HG03175 (cell line): ENCODE measurements around the gene TTLL12.

Source experiments
- ATAC-seq: cut with Tn5 transposase; IDR thresholded peaks from one replicate; pipeline ENCODE4 v1.9.1; 2021; ENCODE audit warnings: mild to moderate bottlenecking, moderate library complexity; ENCODE audit not compliant: unreplicated experiment

Gene TTLL12

GRCh38 chr22:43216738-43217137, 29.8 kb upstream of the TTLL12 start:
- no peak for ATAC-seq

DNA sequence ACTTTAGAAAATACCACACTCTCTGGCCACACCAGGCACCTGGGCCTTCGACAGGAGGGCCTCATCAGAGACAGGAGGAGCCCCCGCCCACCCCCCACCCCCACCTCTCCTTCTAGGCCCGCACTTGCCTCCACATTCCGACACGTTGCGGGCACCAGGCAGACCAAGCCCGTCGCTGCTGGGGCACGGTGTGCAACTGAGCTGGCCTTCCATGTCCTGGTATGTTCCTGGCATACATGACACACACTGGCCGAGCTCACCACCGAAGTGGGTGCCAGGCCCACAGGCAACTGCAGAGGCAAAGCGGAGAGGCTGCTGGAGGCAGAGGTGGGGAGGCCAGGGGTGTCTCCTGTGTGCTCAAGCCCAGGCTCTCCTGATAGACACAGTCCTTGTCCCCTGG, 27.0 kb upstream of the TTLL12 start:
- no peak for ATAC-seq

DNA sequence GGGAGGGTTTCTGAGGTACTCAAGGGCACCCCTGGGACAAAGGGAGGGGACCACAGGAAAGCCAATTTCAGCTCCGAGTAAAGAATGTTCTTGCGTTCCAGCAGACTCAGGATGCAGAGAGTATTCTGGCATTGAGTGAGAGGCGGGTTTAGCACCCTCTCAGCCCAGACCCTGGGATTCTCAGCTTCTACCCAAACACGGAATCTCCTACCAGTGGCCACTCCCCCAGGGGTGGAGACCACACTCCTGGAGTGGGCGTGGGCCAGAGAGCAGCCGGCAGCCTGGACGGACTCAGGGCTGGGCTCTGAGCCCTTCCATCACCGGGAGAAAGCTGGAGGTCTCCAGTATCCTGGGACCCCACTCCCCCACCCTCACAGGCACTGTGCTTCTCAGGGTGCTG, 26.1 kb upstream of the TTLL12 start:
- no peak for ATAC-seq

- no peak for ATAC-seq
These were observed 25.6 kb upstream of the TTLL12 start for GRCh38 chr22:43212434-43212952.

DNA sequence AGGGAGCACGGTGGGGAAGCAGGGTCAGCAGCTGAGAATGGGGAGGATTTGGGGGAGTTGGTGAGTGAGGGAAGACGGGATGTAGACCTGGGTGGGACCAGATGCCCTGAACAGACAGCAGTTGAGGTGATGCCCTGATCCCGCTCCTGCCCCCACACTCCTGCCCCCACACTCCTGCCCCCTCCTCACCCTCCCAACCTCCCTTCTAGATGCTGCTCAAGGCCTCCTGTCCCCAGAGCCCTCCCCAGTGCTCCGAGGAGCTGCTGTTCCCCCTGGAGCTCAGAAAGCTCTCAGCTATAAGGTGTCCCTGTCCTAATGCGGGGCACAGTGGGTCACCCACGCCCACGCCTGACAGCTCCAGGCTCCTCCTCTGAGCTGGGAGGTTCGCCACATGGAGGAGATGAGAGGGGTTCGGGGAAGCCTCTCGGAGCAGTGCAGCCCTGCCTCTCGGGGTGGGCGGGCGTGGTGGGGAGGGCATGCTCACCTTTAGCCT, 25.1 kb upstream of the TTLL12 start:
- no peak for ATAC-seq

GRCh38 chr22:43210631-43211515, 23.9 kb upstream of the TTLL12 start:
- ATAC-seq = no peak

GRCh38 chr22:43209971-43210370, 23.0 kb upstream of the TTLL12 start:
- no peak for ATAC-seq

DNA sequence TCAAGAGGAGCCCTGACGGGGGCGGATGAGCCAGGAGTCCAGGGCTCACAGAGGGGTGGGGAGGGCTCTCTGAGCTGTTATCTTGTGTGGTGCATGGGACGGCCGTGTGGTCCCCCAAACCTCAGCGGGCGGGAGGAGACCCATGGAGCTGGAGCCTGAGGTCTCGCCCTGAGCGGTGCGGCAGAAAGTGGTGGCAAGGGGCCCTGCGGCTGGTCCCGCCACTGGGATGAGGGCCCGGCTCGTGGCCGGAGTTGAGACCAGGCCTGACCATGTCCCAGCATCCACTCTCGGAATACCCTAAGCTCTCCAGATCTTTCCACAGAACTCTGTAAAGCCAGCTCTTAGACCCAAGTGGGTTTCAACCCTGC, 22.6 kb upstream of the TTLL12 start:
- ATAC-seq = no peak

- no peak for ATAC-seq
These were observed 22.0 kb upstream of the TTLL12 start for GRCh38 chr22:43208703-43209522.

DNA sequence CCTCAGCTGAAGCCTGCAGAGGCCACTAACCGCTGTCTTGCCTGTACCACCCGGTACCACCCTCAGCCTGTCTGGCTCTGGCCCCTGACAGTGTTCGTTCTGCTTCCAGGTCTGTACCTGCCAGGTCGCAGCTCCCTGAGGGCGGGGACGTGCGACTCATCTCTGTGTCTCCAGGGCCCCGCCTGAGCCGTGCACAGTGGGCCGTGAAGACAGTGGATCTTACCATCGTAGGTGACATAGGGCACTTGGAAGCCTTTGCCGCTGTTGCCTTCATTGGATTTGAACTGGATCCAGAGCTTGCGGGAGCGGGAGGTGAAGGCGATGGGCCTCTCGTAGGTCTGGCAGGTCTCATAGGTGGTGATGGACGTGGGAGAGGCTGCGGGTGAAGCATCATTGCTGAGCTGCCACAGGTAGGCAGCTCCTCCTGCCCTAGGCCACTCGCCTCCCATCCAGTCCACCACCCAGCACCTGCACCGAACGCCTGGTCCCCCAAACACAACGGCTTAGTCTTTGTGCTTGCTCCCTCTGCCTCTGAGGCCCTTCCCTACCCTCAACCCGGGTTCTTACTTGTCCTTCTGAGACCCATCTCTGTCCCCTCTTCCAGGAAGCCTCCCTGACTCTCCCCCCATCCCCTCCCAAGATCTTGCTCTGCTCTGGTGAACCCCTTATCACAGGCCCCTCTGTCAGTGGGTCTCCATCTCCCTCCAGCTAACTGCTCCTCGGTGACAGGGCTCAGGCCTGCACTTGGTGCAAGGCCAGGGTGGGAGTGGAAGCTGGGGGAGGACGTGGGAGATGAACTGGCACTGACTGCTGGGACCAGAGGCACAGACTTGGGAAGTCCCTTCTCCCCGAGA, 21.1 kb upstream of the TTLL12 start:
- ATAC-seq = no peak

- ATAC-seq = no peak
These were observed 20.5 kb upstream of the TTLL12 start for GRCh38 chr22:43207386-43207785.

GRCh38 chr22:43206509-43207161, 19.7 kb upstream of the TTLL12 start:
- no peak for ATAC-seq

- no peak for ATAC-seq
These were observed 19.0 kb upstream of the TTLL12 start for GRCh38 chr22:43205748-43206508.

DNA sequence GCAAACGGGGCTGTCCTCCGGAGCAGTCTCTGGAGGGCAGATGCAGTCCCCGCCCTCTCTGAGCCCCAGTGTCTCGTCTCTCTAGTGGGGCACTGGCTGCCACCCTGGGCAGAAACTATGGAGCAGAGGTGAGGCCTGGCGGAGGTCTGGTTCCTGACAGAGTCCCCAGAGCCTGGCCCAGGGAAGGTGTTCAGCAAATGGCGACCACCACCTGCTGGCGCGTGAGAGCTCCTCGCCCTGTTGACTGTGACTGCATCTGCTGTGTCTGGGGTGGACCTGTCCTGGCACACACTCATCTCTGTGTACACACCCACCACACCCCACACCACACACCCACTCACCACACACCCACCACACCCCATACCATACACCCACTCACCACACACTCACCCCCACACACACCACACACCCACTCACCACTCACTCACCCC, 18.3 kb upstream of the TTLL12 start:
- no peak for ATAC-seq

DNA sequence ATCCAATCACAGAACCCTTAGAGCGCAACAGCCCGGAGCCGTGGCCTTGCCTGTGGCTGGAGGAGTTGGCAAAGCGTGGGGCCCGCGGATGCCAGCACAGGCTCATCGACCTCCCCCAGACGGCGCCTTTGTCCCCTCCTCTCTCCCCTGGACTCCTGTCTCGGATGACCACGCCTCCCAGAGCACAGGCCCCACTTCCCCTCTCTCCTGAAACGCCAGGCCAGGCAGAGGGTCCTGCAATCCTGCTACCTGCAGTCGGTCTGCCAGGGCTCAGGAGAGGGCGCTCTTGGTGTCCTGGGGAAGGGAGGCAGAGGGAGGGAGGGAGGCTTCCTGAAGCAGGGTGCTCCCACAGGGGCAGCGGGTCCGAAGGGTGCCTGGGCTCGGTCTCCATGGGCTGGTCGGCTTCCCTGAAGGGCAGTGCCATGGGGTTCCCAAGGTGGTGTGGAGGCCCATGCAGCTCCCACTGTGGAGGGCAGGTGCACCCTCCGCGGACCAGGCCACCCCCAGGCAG, 16.6 kb upstream of the TTLL12 start:
- no peak for ATAC-seq

- ATAC-seq = no peak
These were observed 15.9 kb upstream of the TTLL12 start for GRCh38 chr22:43202756-43203410.

DNA sequence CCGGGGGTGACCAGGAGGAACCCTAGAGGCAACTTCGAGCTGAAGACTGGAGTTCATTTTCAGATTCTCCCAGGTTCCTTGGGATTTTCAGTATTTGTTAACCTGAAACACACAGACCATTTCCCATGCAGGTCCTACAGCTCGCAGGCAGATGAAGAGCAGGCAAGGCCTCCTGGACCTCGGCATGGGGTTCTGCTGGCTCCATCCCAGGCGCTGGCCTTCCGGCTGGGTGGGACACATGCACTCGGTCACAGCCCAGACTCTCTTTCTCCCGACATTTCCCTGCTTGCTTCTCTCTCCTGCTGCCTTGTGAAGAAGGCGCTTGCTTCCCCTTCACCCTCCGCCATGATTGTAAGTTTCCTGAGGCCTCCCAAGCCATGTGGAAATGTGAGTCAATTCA, 15.4 kb upstream of the TTLL12 start:
- no peak for ATAC-seq

- ATAC-seq = no peak
These were observed 14.7 kb upstream of the TTLL12 start for GRCh38 chr22:43201486-43202219.
